Measurements from ENCODE around the gene VCP. TPM values are rescaled to one million over a fixed set of nuclear protein-coding genes. Genes with fewer than 3 reads are reported as not detected.
"Not testable (repeated sequence)": the region's sequence is repeated elsewhere in the genome, so short reads cannot be mapped to it uniquely, and the experiment has no call there.

VCP gene
- total RNA-seq, 1 donor from 2014 or later = 811 TPM

- DNase-seq (ENCODE audit: low read depth, low spot score) = not testable (repeated sequence)
These were observed 49.0 kb downstream of the VCP start for GRCh38 chr9:35023443-35023842.

DNA sequence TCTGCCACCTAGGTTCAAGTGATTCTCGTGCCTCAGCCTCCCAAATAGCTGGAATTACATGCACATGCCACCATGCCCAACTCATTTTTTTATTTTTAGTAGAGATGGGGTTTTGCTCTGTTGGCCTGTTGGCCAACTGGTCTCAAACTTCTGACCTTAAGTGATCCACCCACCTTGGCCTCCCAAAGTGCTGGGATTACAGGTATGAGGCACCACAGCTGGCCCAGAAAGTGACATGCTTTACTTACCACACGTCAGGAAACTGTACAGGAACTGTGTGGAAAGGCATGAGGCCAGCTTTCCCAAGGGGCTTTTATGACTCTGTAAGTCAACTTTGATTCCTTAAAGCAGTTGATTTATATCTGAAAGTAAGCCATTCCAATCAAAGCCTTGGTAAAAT is 57.9 kb downstream of the VCP start:
- no peak for DNase-seq (ENCODE audit: low read depth, low spot score)

DNA sequence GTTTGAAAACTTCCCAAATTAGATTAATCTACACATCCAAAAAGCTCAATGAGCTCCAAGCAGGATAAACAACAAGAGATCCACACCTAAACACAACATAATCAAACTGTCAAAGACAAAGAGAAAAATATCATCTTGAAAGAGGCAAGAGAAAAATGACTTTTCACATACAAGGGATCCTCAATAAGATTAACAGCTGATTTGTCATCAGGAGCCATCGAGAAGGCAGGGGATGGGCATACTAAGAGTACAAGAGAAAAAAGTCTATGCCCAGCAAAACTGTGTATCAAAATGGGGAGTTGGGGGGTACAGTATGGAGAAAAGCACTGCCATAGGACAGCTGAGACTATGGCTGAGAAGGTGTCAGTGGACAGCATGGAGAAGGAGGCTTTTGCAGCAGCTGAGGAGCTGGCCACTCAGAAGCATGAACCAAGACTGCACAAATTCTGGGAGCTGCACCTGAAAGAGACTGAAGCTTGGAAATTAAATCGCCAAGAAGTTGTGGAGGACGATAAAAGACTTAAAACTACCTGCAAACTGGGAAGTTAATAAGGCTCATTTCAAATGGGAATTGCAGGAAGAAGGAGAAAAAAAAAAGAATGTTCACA is 62.0 kb downstream of the VCP start:
- DNase-seq (ENCODE audit: low read depth, low spot score) = no peak

Other genes with a start within 250 kb of the VCP start
- not detected in 2 replicates for gene PHF24, start 114.3 kb downstream of the VCP start, total RNA-seq
- gene DNAJB5, start 82.9 kb downstream of the VCP start, total RNA-seq = 9.1 and 9.6 TPM in 2 replicates
- gene FANCG, start 7.3 kb upstream of the VCP start, total RNA-seq = 24.1 and 32.5 TPM in 2 replicates
- 9.3 and 11.0 TPM in 2 replicates for gene PIGO, start 24.0 kb upstream of the VCP start, total RNA-seq
- gene STOML2, start 30.5 kb upstream of the VCP start, total RNA-seq = 275 and 339 TPM in 2 replicates
- gene ATOSB, start 43.2 kb upstream of the VCP start, total RNA-seq = 17.7 and 19.7 TPM in 2 replicates
- 41.3 and 70.2 TPM in 2 replicates for gene UNC13B, start 89.4 kb upstream of the VCP start, total RNA-seq

Measured in pulmonary artery endothelial cell (primary cell).